Spleen (tissue), 13 donors: ENCODE measurements around the gene PPP1CB. TPM values are rescaled to one million over a fixed set of nuclear protein-coding genes. Genes with fewer than 3 reads are reported as not detected.

Experiments used
- DNase-seq: peaks from one replicate; pipeline ENCODE4 v3.0.0-alpha.2; 2020
- H3K27ac ChIP-seq, 8 donors: fragments of 200-600 bp; sonication (generic) in 7 of 8; 1 replicate in 4 of 8; 2 replicates in 4 of 8; pipeline versions ENCODE4 v1.5.0 to v1.8.0; 2016 to 2021; ENCODE audit warnings: inconsistent platforms in 4 of 8, mild to moderate bottlenecking in 4 of 8, moderate library complexity in 1 of 8
- H3K27me3 ChIP-seq, 7 donors: fragments of 200-600 bp; sonication (generic) in 6 of 7; replicated peaks in 1 of 7; 1 replicate in 4 of 7; 2 replicates in 3 of 7; pipeline versions ENCODE4 v1.5.0 to v1.8.0; 2016 to 2021; ENCODE audit warnings: inconsistent platforms in 3 of 7, mild to moderate bottlenecking in 1 of 7
- H3K36me3 ChIP-seq, 6 donors: fragments of 200-600 bp; sonication (generic) in 5 of 6; 1 replicate in 4 of 6; 2 replicates in 2 of 6; pipeline versions ENCODE4 v1.5.0 to v1.8.0; 2016 to 2021; ENCODE audit warnings: inconsistent platforms in 2 of 6
- H3K4me1 ChIP-seq, 6 donors: fragments of 200-600 bp; sonication (generic) in 5 of 6; 1 replicate in 3 of 6; 2 replicates in 3 of 6; pipeline versions ENCODE4 v1.5.0 to v1.8.0; 2016 to 2021; ENCODE audit warnings: inconsistent platforms in 3 of 6
- H3K4me3 ChIP-seq, 8 donors: fragments of 200-600 bp; sonication (generic) in 7 of 8; 1 replicate in 4 of 8; 2 replicates in 4 of 8; pipeline versions ENCODE4 v1.5.0 to v1.8.0; 2016 to 2021; ENCODE audit warnings: inconsistent platforms in 4 of 8, mild to moderate bottlenecking in 4 of 8, moderate library complexity in 2 of 8
- H3K9me3 ChIP-seq, 8 donors: fragments of 200-600 bp; sonication (generic) in 7 of 8; 1 replicate in 4 of 8; 2 replicates in 4 of 8; pipeline versions ENCODE4 v1.5.0 to v1.8.0; 2016 to 2021; ENCODE audit warnings: inconsistent platforms in 4 of 8
- CTCF ChIP-seq, 11 experiments: fragments of 200-600 bp in 7 of 11; fragments of 450-650 bp in 4 of 11; sonication (generic) in 4 of 11; IDR thresholded peaks in 8 of 11; conservative IDR thresholded peaks in 3 of 11; 1 replicate in 7 of 11; 2 replicates in 4 of 11; pipeline versions ENCODE4 v1.4.0 to v1.8.0; 2016 to 2021; ENCODE audit warnings: antibody characterized with exemption in 11 of 11, inconsistent platforms in 4 of 11, mild to moderate bottlenecking in 1 of 11
- POLR2A ChIP-seq, 3 donors: fragments of 450-650 bp; IDR thresholded peaks; one replicate each; pipeline ENCODE4 v1.5.1; 2017; ENCODE audit warnings: antibody characterized with exemption in 3 of 3, mild to moderate bottlenecking in 1 of 3
- POLR2AphosphoS5 ChIP-seq, 3 donors: sonication (generic); formaldehyde crosslinking; IDR thresholded peaks; one replicate each; pipeline ENCODE4 v1.5.1; 2017; ENCODE audit warnings: antibody characterized with exemption in 3 of 3
- WGBS, 5 donors: extraction: QIAGEN DNeasy Blood & Tissue Kit in 3 of 5; methylation state at CpG; one replicate each; pipeline versions ENCODE4 v1.1.5 to v1.1.7; 2013 to 2018; 5-methylcytosine and 5-hydroxymethylcytosine counted together
- intact Hi-C: fragments of 100-400 bp; cut with DNase I; formaldehyde crosslinking; loops from one replicate; pipeline ENCODE4 v1.15.0; 2023; ENCODE audit warnings: low total_unique reads
- long read RNA-seq, 2 donors: transcript quantifications; one replicate each; lab custom pipeline, GENCODE V29; 2026
- polyA plus RNA-seq, 3 donors: library from polyadenylated mRNA; stranded (reverse); fragments of 200-250 nt; gene quantifications; one replicate each; pipeline ENCODE4 v1.2.1, GENCODE V29; 2013
- total RNA-seq, 7 donors: library from RNA; depleted of rRNA in 3 of 7; stranded (reverse); fragments of >200 nt in 3 of 7; fragmentation: NEBNext Ultra II Directional in 4 of 7; extraction: Animal tissue kit (Norgen Biotek cat#: 25700) in 4 of 7; gene quantifications; one replicate each; pipeline versions ENCODE4 v1.1.0 to v1.2.1, GENCODE V29; 2016 to 2021
- donor health status: healthy with polysubstance abuse.
- donor health status: DM: no; HTN: no; CAD: no; lungs with moderate emphysema.
- donor health status: DM: no; HTN: no; CAD: no.
- donor health status: Bipolar disorder and iron deficiency.
- donor health status: healthy.
- donor health status: DM: no; HTN: no; CAD: no.
- donor health status: DM: yes; HTN: yes; CAD: no.

PPP1CB gene
- total RNA-seq: 100 to 1,000 TPM; 162 to 244 (median 214) TPM
- polyA plus RNA-seq: 10 to 100 TPM; 40.4 to 65.1 (median 64.6) TPM
- long read RNA-seq, donor 1, full-length matches to known transcripts: 63 of 70 reads
- long read RNA-seq, donor 1, partial matches to known transcripts: 7 of 70 reads
- long read RNA-seq, donor 1, other reads (novel, unspliced or antisense): 0 of 70 reads
- long read RNA-seq, donor 2, full-length matches to known transcripts: 35 of 49 reads
- long read RNA-seq, donor 2, partial matches to known transcripts: 14 of 49 reads
- long read RNA-seq, donor 2, other reads (novel, unspliced or antisense): 0 of 49 reads

- intact Hi-C loops: loop anchor here (10.0 kb wide), 1 partner anchor 157 kb away; no protein-coding TSS in a partner anchor
- 0% methylated on average over 44 to 81 of the region's 81 CpGs for WGBS, 5 donors
- peak within 1 kb of the TSS; percentile 98 to 100 (median 100) for H3K27ac ChIP-seq
- H3K36me3 ChIP-seq: no peaks in the 10 kb centered on the region
- TF ChIP-seq POLR2A (IDR thresholded peaks at IDR 0.05) (peak; percentile 69 to 85 (median 79)), POLR2AphosphoS5 (IDR thresholded peaks at IDR 0.05) (peak; percentile 98), CTCF (IDR thresholded peaks at IDR 0.05 in 8 of 11, conservative IDR thresholded peaks at IDR 0.05 in 3 of 11) (peak in 10 of 11 experiments; percentile 5 to 73 (median 45))
- no peaks in the 10 kb centered on the region for H3K27me3 ChIP-seq
- peak within 1 kb of the TSS; percentile 69 to 92 (median 83) for H3K4me3 ChIP-seq
- H3K4me1 ChIP-seq: peaks cover 26 to 70% (median 50%) of the 10 kb centered on the region in 6 donors
- no peaks in the 10 kb centered on the region for H3K9me3 ChIP-seq
- DNase-seq: peak; percentile 99
These were observed at the start of gene PPP1CB for GRCh38 chr2:28751252-28751955. Gene PPP1CB (plus strand): TSS chr2:28751830. CDS start chr2:28752125, 295 bp downstream.

GRCh38 chr2:28702415-28702861, 49.2 kb upstream of the PPP1CB start:
- Histone ChIP-seq H3K4me3 (no peak overlapping the region), H3K27ac (no peak overlapping the region), H3K9me3 (peaks cover 0 to 21% (median 11%) of the 10 kb centered on the region in 8 donors), H3K27me3 (no peaks in the 10 kb centered on the region), H3K4me1 (peaks cover 0 to 3% (median 0%) of the 10 kb centered on the region in 6 donors), H3K36me3 (no peaks in the 10 kb centered on the region)
- DNase-seq: peak; percentile 36
- intact Hi-C loops: no loop called here
- 73 to 95% (median 91%) methylated on average over 3 of the region's 3 CpGs for WGBS, 5 donors
- TF ChIP-seq POLR2AphosphoS5 (IDR thresholded peaks at IDR 0.05): no peak
- no peak for TF ChIP-seq CTCF (IDR thresholded peaks at IDR 0.05 in 8 of 11, conservative IDR thresholded peaks at IDR 0.05 in 3 of 11)
- no peak for TF ChIP-seq POLR2A (IDR thresholded peaks at IDR 0.05)

GRCh38 chr2:28702878-28703277, 48.8 kb upstream of the PPP1CB start:
- intact Hi-C loops: no loop called here
- peak; percentile 14 for DNase-seq
- Histone ChIP-seq H3K9me3 (peaks cover 0 to 21% (median 11%) of the 10 kb centered on the region in 8 donors), H3K27ac (no peak overlapping the region), H3K4me3 (no peak overlapping the region), H3K4me1 (peaks cover 0 to 3% (median 0%) of the 10 kb centered on the region in 6 donors), H3K27me3 (no peaks in the 10 kb centered on the region), H3K36me3 (no peaks in the 10 kb centered on the region)
- TF ChIP-seq POLR2AphosphoS5 (IDR thresholded peaks at IDR 0.05) (no peak), POLR2A (IDR thresholded peaks at IDR 0.05) (no peak), CTCF (IDR thresholded peaks at IDR 0.05 in 8 of 11, conservative IDR thresholded peaks at IDR 0.05 in 3 of 11) (no peak)
- 70 to 86% (median 85%) methylated on average over 8 of the region's 8 CpGs for WGBS, 5 donors

GRCh38 chr2:28704621-28705020, 47.0 kb upstream of the PPP1CB start:
- DNase-seq: peak; percentile 25
- H3K27me3 ChIP-seq: no peaks in the 10 kb centered on the region
- intact Hi-C loops: no loop called here
- peaks cover 0 to 21% (median 11%) of the 10 kb centered on the region in 8 donors for H3K9me3 ChIP-seq
- H3K4me3 ChIP-seq: no peak overlapping the region
- H3K36me3 ChIP-seq: no peaks in the 10 kb centered on the region
- peaks cover 0 to 3% (median 0%) of the 10 kb centered on the region in 6 donors for H3K4me1 ChIP-seq
- 70 to 96% (median 88%) methylated on average over 4 of the region's 4 CpGs for WGBS, 5 donors
- TF ChIP-seq POLR2AphosphoS5 (IDR thresholded peaks at IDR 0.05): no peak
- no peak for TF ChIP-seq CTCF (IDR thresholded peaks at IDR 0.05 in 8 of 11, conservative IDR thresholded peaks at IDR 0.05 in 3 of 11)
- no peak for TF ChIP-seq POLR2A (IDR thresholded peaks at IDR 0.05)
- no peak overlapping the region for H3K27ac ChIP-seq
